ENCODE results near the gene LPIN2. TPM values are rescaled to one million over a fixed set of nuclear protein-coding genes. Genes with fewer than 3 reads are reported as not detected.

Gene LPIN2
- total and polyA plus RNA-seq, 2 experiments from 2014 or later: 29.1 to 62.1 TPM

DNA sequence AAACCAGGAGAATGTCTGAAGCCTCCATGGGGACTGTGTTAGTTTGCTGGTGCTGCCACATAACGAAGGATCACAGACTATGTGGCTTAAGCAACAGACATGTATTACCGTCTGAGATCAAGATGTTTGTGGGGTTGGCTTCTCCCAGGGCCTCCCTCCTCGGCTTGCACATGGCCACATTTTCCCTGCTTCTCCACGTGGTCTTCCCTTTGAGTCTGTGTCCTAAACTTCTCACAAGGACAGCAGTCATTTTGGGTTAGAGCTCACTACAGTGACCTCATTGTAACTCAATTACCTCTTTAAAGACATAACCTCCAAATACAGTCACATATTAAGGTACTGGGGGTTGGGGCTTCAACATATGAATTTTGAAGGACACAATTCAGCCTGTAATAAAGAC, 44.6 kb upstream of the LPIN2 start:
- H3K4me2 ChIP-seq: no peak overlapping the region
- H3K27ac ChIP-seq: peak overlapping the region; percentile 17
- H3K79me2 ChIP-seq: no peaks in the 10 kb centered on the region
- DNase-seq (ENCODE audit: low spot score): no peak
- H2AFZ ChIP-seq: no peak overlapping the region
- H3K36me3 ChIP-seq (replicated peaks; ENCODE audit: insufficient read depth, low read depth): no peaks in the 10 kb centered on the region
- H3K4me1 ChIP-seq (ENCODE audit: insufficient read depth): peaks cover 12% of the 10 kb centered on the region
- 85% methylated on average over 4 of the region's 4 CpGs for WGBS (ENCODE audit: low lambda C conversion rate, missing lambda C conversion rate)
- no peaks in the 10 kb centered on the region for H4K20me1 ChIP-seq (ENCODE audit: insufficient read depth, poor library complexity, severe bottlenecking)
- no peaks in the 10 kb centered on the region for H3K27me3 ChIP-seq
- H3K9me3 ChIP-seq (ENCODE audit: low read depth): no peaks in the 10 kb centered on the region
- H3K9me2 ChIP-seq (replicated peaks; ENCODE audit: insufficient read depth): no peaks in the 10 kb centered on the region
- no peak overlapping the region for H3K4me3 ChIP-seq
- TF ChIP-seq, protein P1, sequence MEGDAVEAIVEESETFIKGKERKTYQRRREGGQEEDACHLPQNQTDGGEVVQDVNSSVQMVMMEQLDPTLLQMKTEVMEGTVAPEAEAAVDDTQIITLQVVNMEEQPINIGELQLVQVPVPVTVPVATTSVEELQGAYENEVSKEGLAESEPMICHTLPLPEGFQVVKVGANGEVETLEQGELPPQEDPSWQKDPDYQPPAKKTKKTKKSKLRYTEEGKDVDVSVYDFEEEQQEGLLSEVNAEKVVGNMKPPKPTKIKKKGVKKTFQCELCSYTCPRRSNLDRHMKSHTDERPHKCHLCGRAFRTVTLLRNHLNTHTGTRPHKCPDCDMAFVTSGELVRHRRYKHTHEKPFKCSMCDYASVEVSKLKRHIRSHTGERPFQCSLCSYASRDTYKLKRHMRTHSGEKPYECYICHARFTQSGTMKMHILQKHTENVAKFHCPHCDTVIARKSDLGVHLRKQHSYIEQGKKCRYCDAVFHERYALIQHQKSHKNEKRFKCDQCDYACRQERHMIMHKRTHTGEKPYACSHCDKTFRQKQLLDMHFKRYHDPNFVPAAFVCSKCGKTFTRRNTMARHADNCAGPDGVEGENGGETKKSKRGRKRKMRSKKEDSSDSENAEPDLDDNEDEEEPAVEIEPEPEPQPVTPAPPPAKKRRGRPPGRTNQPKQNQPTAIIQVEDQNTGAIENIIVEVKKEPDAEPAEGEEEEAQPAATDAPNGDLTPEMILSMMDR (IDR thresholded peaks at IDR 0.05; ENCODE audit: poor library complexity): no peak
- TF ChIP-seq EZH2 (IDR thresholded peaks at IDR 0.05; ENCODE audit: borderline replicate concordance) (no peak), EZH2phosphoT487 (IDR thresholded peaks at IDR 0.05; ENCODE audit: low read depth, severe bottlenecking, unreplicated experiment) (no peak)

- no peaks in the 10 kb centered on the region for H3K36me3 ChIP-seq (replicated peaks; ENCODE audit: insufficient read depth, low read depth)
- WGBS (ENCODE audit: low lambda C conversion rate, missing lambda C conversion rate): 97% methylated on average over 9 of the region's 9 CpGs
Observed at GRCh38 chr18:3056311-3056710, 43.4 kb upstream of the LPIN2 start.

DNA sequence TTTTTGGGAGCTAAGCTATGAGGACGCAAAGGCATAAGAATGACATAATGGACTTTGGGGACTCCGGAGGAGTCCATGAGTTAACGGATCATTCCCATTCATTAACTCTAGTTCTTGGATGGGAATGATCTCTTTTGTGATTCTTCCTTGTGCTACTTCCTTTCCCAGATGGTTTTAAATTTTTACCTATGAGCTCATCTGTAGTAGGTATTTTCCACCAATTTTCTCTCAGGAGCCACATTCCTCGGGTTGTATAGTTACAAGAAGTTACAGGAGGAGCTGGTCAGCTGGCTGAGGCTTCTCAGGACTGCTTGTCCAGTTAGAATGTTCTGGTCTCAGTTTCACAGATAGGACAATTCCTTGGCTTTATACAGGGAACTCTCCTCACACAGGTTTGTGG, 42.9 kb upstream of the LPIN2 start:
- H3K9me2 ChIP-seq (replicated peaks; ENCODE audit: insufficient read depth): no peaks in the 10 kb centered on the region
- H3K27me3 ChIP-seq: no peaks in the 10 kb centered on the region
- H3K4me2 ChIP-seq: no peak overlapping the region
- no peaks in the 10 kb centered on the region for H4K20me1 ChIP-seq (ENCODE audit: insufficient read depth, poor library complexity, severe bottlenecking)
- WGBS (ENCODE audit: low lambda C conversion rate, missing lambda C conversion rate): 81% methylated on average over 4 of the region's 4 CpGs
- TF ChIP-seq, protein P1 (IDR thresholded peaks at IDR 0.05; ENCODE audit: poor library complexity): no peak
- TF ChIP-seq EZH2phosphoT487 (IDR thresholded peaks at IDR 0.05; ENCODE audit: low read depth, severe bottlenecking, unreplicated experiment) (no peak), EZH2 (IDR thresholded peaks at IDR 0.05; ENCODE audit: borderline replicate concordance) (no peak)
- H3K9me3 ChIP-seq (ENCODE audit: low read depth): no peaks in the 10 kb centered on the region
- no peak overlapping the region for H3K27ac ChIP-seq
- no peak overlapping the region for H2AFZ ChIP-seq
- no peaks in the 10 kb centered on the region for H3K79me2 ChIP-seq
- peaks cover 9% of the 10 kb centered on the region for H3K4me1 ChIP-seq (ENCODE audit: insufficient read depth)
- no peak overlapping the region for H3K4me3 ChIP-seq
- no peaks in the 10 kb centered on the region for H3K36me3 ChIP-seq (replicated peaks; ENCODE audit: insufficient read depth, low read depth)
- no peak for DNase-seq (ENCODE audit: low spot score)

More at GRCh38 chr18:3056311-3056710, 43.4 kb upstream of the LPIN2 start:
- H4K20me1 ChIP-seq (ENCODE audit: insufficient read depth, poor library complexity, severe bottlenecking): no peaks in the 10 kb centered on the region
- H3K4me2 ChIP-seq: no peak overlapping the region
- no peak overlapping the region for H2AFZ ChIP-seq
- no peaks in the 10 kb centered on the region for H3K27me3 ChIP-seq
- H3K4me1 ChIP-seq (ENCODE audit: insufficient read depth): peaks cover 9% of the 10 kb centered on the region
- no peaks in the 10 kb centered on the region for H3K79me2 ChIP-seq
- no peaks in the 10 kb centered on the region for H3K9me3 ChIP-seq (ENCODE audit: low read depth)
- no peak overlapping the region for H3K27ac ChIP-seq
- TF ChIP-seq, protein P1 (IDR thresholded peaks at IDR 0.05; ENCODE audit: poor library complexity): no peak
- TF ChIP-seq EZH2 (IDR thresholded peaks at IDR 0.05; ENCODE audit: borderline replicate concordance) (no peak), EZH2phosphoT487 (IDR thresholded peaks at IDR 0.05; ENCODE audit: low read depth, severe bottlenecking, unreplicated experiment) (no peak)
- DNase-seq (ENCODE audit: low spot score): no peak
- no peaks in the 10 kb centered on the region for H3K9me2 ChIP-seq (replicated peaks; ENCODE audit: insufficient read depth)
- H3K4me3 ChIP-seq: no peak overlapping the region
